HG03521 (cell line): ENCODE results near the gene SEPTIN5.

Experiments used
- ATAC-seq: cut with Tn5 transposase; IDR thresholded peaks from one replicate; pipeline ENCODE4 v1.9.1; 2021; ENCODE audit warnings: mild to moderate bottlenecking, moderate library complexity; ENCODE audit not compliant: unreplicated experiment

SEPTIN5 gene

GRCh38 chr22:19746726-19747125, 32.4 kb downstream of the SEPTIN5 start:
- no peak for ATAC-seq

DNA sequence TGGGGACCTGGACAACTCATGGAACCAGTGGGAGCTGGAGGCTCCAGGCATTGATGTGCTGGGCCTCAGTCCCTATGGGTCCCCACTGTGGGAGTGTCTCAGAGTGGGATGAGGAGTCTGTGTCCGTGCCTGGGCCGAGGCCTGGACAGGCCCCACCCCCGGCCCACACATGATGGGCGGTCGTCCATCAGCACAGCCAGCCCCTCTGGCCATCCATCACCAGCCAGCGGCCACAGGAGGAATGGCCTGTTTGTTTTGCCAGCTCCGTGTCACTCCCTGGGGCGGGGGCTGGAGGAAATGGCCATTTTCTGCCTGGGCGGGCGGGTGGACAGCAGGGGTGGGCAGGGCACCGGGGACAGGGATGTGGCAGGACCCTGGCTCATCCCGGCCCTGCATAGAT, 33.2 kb downstream of the SEPTIN5 start:
- no peak for ATAC-seq

- no peak for ATAC-seq
Measured at GRCh38 chr22:19748139-19748538, 33.8 kb downstream of the SEPTIN5 start.

DNA sequence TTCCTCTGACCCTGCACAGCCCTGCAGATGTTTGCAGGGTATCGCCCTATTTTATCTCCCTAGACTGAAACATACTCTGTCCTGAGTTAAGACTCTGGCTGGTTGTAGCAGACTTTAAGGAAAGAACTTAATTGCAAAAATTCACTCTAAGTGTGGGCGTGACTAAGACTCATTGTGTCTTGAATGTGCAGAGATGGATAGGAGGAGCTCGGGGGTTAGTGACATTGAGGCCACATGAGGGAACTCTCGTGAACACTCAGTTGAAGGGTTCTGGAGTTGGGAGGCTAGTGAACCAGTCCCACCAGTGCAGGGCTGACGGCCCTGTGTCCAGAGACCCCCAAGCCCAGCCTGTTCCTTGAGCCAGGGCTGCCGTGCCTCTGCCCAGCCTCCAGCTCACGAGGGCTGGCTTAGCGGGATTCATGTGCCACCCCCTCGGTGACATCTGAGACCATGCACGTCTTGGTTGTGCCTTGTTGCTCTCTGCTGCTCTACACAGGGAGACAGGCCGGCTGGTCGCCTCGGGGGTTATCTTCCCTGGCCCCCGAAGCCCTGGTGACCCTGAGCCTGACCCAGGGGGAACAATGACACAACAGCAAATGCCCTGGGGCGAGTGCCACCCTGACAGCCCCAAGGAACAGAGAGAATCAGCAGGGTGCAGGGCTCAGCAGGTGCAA, 34.8 kb downstream of the SEPTIN5 start:
- ATAC-seq = no peak

GRCh38 chr22:19749876-19750275, 35.6 kb downstream of the SEPTIN5 start:
- ATAC-seq = no peak

DNA sequence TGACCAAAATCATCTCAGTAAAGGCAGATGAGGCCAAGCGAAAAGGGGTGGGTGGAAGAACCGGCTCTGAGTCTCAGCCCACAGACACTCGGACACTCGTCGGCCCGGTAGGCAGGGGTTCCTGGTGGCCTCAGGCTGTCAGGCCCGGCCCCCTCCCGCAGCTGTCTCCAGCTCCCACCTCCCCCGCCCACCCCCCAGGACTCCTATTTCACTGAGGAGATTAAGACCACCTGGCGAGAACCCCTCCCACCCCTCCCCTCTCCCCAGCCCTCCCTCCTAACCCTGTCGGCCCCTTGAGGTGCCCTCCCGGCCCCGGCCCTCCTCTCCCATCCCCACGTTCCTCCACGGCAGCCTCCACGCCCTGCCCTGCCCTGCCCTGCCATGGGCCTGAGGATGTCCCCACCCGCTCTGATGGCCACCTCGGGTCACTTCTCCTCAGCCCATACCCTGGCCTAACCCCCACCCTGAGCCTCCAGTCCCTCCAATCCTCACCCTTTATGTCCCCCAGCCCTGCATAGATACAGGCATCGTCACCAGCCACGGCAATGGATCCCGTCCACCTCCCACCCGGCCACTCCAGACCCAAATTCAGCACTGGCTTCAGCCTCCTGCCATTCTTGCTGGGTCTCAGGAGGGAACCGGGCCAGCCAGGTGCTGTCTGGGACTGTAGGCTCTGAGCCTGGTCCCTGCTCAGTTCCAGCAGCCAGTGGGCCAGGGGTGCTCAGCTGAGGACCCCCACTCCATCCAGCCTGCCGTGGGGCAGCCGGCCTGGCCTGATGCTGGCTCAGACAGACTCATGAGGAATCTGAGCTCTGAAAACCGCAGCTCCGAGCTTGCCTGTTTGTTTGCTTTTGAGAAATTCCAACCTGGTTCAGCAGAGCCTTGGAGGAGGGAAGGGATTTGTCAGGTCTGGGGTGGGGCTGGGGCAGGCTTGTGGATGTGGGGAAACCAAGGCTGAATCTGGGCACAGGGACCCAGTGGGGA, 36.5 kb downstream of the SEPTIN5 start:
- no peak for ATAC-seq

DNA sequence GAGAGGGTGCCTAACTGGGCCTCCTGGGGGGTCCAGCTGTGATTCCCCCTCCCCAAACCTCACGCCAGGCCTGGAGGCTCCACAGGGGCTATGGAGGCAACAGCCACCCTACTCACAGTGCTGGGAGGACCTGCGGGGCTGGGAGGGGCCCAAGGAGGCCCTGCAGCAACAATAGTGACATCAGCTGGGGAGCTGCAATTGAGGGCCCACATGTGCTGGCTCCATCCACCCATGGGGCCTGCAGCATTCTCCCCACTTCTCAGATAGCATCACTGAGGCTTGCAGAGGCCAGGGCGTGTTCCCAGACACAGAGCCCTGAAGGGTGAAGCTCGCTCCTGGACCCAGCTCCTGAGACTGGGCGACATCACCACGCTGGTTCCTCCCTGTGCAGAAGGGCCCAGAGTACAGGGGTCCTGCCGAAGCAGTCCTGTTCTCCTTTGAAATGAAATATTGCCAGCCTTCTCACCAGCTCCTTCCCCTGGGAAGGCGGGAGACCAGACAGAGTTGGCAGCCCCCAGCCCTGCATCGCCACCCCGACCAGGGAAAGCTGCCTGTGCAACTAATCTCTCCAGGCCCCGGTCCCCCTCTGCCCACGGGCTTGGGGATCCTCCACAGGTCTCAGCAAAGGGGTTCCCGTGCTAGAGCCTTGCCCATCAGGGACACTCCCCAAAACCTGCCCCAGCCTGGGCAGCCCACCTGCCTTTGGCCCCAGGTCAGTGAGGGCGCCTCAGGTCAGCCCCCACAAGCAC, 37.4 kb downstream of the SEPTIN5 start:
- no peak for ATAC-seq

DNA sequence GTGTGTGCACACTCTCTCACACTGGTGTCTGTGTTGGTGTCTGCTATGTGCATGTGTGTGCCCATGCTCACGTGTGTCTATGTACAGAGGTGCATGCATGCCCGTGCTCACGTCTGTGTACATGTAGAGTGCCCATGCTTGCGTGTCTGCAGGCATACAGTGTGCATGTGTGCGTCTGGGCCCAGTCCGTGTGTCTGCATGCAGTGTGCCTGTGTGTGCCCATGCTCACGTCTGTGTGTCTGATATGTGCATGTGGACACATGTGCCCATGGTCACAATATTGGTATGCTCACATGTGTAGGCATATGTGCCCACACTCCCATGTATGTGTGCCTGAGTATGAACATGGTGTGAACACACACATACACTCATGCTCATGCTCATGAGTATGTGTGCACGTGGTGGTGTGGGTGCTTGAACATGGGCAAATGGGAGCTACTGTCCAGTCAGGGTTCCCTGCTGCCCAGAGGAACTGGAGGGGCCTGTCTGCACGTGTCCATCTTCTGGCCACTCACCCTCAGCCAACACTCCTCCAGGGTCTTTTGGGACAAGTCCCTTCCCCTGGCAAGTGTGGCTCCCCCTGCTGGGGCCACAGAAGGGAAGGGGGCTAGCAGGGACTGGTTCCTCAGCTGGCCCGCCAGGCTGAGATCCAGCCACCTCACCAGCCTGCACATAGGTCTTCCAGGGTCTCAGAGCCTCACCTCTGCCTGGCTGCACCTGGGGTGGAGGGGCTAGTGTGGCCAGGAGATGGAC, 39.0 kb downstream of the SEPTIN5 start:
- ATAC-seq = no peak

- no peak for ATAC-seq
Measured at GRCh38 chr22:19753996-19754700, 39.8 kb downstream of the SEPTIN5 start.

DNA sequence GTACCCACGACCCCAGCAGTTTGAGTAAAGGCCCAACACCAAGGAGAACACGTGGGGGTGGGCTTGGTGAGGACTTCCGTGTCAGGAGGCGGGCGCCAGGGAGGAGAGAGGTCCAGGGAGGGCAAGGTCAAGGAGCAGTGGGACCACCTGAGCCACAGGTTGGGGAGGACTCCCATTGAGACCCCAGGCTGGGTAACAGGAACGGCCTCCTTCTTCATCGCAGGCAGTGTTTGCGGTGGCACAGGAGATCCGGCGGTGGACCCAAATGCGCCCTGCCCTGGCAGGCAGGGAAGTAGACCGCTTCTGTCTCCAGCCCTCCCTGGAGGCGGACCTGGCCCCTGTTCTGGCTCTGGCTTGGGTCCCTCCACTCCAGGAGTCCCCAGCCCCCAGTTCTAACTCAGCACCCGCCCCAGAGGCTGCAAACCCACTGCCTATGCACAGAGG, 40.4 kb downstream of the SEPTIN5 start:
- no peak for ATAC-seq

GRCh38 chr22:19755145-19755710, 40.9 kb downstream of the SEPTIN5 start:
- no peak for ATAC-seq

GRCh38 chr22:19755722-19756287, 41.5 kb downstream of the SEPTIN5 start:
- no peak for ATAC-seq

DNA sequence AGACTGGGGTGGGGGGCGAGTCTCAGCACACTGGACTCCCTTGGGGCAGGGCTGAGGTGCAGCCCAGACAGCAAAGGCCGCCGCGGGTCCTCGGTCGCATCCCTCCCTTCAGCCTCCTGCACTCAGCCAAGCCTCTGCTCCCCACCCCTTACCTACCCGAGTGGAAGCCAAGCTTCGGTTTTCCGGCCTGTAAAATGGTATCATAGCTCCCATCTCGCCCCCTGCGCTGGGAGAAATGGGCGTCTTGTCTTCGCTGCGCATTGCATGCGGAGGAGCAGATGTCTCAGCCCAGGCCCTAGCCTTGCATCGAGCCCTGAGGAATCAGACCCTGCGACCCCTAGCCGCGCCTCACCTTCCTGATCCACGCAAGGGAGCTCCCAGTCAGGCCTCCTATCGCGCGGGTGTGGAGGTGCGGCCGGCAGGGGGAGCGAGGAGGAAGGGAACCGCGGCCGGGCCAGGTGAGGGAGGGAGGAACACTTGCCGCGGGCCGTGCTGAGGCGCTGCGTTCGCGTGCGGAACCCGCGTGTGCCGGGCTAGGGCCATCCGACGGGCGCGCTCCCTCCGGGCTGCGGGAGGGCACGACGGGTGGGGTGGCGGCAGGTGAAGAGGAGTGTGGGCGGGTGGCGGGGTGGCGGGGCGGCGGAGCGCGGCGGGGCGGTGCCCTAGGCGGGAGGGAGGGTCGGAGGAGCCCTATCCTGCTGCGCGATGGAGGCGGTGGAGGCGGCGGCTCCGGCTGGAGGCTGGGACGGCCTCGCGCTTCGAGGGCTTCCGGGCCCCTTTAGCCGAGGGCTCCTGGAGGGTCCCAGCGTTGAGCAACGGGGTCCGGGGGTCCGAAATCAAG, 42.2 kb downstream of the SEPTIN5 start:
- ATAC-seq = no peak

GRCh38 chr22:19757140-19757984, 43.1 kb downstream of the SEPTIN5 start:
- ATAC-seq = no peak

GRCh38 chr22:19757985-19758895, 43.9 kb downstream of the SEPTIN5 start:
- no peak for ATAC-seq

DNA sequence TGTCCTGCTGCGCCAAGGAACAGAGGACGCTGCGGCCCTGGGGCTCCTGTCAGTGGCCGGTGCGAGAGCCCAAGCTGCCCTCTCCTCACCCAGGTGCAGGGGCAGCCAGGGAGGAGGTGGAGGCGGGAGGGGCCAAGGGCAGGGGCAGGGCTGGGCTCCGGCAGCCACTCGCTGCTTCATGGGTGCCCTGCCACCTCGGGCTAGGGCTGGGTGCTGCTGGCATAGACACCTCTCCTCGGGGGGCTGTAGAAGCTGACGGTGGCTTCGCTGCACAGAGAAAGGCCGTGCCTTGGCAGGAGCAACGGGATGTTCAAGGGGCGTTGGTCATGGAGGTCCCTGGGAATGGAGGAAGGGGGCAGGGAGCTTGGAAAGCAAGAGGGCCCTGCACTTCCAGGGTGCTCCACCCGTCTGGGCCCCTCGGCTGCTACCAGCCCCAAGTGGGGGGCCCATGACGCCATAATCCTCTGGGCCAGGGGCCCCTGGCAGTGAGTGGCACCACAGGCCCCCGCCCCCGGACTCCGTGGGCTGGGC, 44.7 kb downstream of the SEPTIN5 start:
- no peak for ATAC-seq
